HG03045 (cell line): ENCODE data around the gene HCFC1R1.
"Not testable (repeated sequence)": the region's sequence is repeated elsewhere in the genome, so short reads cannot be mapped to it uniquely, and the experiment has no call there.

ENCODE experiments used
- ATAC-seq: cut with Tn5 transposase; IDR thresholded peaks from one replicate; pipeline ENCODE4 v1.9.1; 2021; ENCODE audit warnings: mild to moderate bottlenecking, moderate library complexity; ENCODE audit not compliant: unreplicated experiment

The HCFC1R1 gene, protein sequence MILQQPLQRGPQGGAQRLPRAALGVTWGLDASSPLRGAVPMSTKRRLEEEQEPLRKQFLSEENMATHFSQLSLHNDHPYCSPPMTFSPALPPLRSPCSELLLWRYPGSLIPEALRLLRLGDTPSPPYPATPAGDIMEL

GRCh38 chr16:3023669-3024478 lies at the start of gene HCFC1R1, which contains the start of gene THOC6:
TSS of gene HCFC1R1 (minus strand) at chr16:3023942. CDS start at chr16:3023941, 1 bp downstream.
TSS of gene THOC6 (plus strand) at chr16:3024035. CDS start at chr16:3024327, 292 bp downstream.
- peak; percentile 67 for ATAC-seq

DNA sequence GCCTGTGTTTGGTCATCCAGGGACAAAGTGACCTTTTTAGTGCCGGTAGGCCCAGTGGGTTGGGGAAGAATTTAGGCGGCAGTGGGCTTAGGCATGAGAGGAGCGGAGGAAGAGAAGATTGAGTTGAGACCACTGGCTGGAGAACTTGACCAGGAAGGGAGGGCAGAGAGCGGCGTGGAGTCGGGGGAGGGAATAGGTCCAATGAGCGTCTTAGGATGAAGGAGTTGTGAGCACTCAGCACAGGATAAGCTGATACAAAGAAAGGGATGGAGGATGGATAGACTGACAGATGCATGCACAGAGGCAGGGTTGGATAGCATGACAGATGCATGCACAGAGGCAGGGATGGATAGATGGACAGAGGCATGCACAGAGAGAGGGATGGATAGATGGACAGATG lies 49.7 kb upstream of the HCFC1R1 start:
- no peak for ATAC-seq

- not testable (repeated sequence) for ATAC-seq
Observed at GRCh38 chr16:3072576-3073263, 49.0 kb upstream of the HCFC1R1 start.

- not testable (repeated sequence) for ATAC-seq
Observed at GRCh38 chr16:3072148-3072547, 48.4 kb upstream of the HCFC1R1 start.

GRCh38 chr16:3071655-3072054 lies 47.9 kb upstream of the HCFC1R1 start:
- ATAC-seq = no peak

GRCh38 chr16:3070608-3071111 lies 46.9 kb upstream of the HCFC1R1 start:
- ATAC-seq = no peak

DNA sequence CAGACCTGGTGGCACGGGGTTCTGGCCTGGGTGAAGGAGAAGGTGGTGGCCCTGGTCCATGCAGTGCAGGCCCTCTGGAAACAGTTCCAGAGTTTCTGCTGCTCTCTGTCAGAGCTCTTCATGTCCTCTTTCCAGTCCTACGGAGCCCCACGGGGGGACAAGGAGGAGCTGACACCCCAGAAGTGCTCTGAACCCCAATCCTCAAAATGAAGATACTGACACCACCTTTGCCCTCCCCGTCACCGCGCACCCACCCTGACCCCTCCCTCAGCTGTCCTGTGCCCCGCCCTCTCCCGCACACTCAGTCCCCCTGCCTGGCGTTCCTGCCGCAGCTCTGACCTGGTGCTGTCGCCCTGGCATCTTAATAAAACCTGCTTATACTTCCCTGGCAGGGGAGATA lies 45.4 kb upstream of the HCFC1R1 start:
- not testable (repeated sequence) for ATAC-seq

DNA sequence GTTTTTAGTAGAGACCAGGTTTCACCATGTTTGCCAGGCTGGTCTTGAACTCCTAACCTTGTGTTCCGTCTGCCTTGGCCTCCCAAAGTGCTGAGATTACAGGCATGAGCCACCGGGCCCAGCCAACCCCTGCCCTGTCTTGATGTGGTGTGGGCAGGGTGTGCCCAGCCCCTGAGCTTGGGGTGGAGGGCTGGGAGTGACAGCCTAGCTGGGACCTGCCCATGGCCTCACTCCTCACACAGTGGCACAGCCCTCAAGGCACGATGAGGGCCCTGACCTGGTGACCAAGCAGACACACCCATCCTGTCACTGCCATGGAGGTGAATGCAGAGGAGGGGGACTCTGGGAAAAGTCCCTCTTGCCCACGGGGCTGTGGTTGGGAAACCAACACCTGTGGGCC lies 44.7 kb upstream of the HCFC1R1 start:
- ATAC-seq = no peak

DNA sequence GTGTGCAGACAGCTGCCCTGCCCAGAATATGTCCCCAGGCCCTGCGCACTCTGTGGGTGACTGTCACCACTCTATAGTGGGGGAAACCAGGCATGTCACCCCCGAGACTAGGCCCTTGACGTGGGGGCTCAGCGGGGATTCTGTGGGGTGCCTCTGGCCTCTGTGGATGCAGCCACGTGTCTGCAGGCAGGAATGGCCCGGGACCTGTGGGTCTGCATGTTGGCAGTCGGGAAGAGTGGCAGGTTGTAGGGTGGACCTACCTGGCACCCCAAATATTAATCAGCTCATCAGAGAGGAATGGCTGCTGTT lies 42.7 kb upstream of the HCFC1R1 start:
- no peak for ATAC-seq

GRCh38 chr16:3065742-3066439 lies 42.1 kb upstream of the HCFC1R1 start:
- no peak for ATAC-seq

GRCh38 chr16:3065069-3065741 lies 41.5 kb upstream of the HCFC1R1 start, which contains the start of gene IL32:
TSS of gene IL32 (plus strand) at chr16:3065640. CDS start at chr16:3065812, 172 bp downstream.
- no peak for ATAC-seq

DNA sequence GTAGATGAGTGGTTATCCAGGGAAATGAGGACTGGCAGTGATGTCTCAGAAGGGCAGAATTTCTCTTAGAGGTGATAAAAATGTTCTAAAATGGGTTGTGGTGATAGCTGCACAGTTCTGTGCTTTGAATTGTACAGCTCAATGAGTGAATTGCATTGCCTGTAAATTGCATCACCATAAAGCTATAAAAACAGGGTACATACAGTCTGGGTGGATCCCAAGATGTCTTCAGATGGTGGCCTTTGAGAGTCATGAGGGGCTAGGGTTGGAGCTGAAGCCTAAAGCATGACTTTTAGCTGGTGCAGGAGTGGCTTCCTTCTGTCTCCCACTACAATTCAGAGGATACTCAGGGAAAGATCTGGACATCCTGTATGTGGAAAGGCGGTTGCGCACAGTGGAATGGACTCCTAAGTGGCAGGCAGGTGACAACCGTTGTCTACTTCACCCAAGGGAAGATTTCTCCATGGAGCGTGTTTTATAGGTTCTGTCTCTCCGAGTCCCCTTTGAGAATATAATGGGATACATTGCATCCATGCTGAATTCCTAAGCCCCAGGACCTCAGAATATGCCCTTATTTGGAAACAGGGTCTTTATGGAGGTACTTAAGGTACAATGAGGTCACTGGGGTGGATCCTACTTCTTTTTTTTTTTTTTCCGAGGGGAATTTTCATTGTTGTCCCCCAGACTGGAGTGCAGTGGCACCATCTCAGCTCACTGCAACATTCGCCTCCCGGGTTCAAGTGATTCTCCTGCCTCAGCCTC lies 40.1 kb upstream of the HCFC1R1 start:
- no peak for ATAC-seq

GRCh38 chr16:3062553-3062952 lies 38.8 kb upstream of the HCFC1R1 start:
- no peak for ATAC-seq

DNA sequence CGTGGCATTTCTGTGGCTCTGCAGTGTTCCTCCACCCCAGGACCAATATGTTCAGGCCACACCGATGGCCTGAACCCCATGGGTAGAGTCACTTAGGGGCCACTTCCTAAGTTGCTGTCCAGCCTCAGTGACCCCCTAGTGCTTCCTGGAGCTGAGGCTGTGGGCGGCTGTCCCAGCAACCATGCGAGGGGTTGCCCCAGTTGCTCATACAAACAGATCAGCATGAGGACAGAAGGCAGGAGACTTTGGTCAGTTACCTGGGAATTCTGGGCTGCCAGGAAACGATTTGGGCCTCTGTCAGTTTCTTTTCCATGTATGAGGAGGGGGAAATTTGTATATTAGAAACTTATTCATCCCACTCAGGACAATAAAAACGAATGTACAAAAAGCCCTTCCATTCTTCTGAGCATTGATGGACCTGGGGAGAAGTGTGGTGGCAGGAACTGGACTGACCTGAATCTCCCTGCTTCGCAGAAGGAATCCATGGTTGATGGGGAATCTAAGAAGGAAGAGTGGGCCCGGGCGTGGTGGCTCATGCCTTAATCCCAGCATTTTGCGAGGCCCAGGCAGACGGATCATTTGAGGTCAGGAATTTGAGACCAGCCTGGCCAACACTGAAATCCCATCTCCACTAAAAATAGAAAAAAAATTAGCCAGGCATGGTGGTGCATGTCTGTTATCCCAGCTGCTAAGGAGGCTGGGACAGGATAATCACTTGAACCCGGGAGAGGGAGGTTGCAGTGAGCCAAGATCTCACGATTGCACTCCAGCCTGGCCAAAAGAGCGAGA lies 36.8 kb upstream of the HCFC1R1 start:
- no peak for ATAC-seq

GRCh38 chr16:3059723-3060242 lies 36.0 kb upstream of the HCFC1R1 start:
- no peak for ATAC-seq

DNA sequence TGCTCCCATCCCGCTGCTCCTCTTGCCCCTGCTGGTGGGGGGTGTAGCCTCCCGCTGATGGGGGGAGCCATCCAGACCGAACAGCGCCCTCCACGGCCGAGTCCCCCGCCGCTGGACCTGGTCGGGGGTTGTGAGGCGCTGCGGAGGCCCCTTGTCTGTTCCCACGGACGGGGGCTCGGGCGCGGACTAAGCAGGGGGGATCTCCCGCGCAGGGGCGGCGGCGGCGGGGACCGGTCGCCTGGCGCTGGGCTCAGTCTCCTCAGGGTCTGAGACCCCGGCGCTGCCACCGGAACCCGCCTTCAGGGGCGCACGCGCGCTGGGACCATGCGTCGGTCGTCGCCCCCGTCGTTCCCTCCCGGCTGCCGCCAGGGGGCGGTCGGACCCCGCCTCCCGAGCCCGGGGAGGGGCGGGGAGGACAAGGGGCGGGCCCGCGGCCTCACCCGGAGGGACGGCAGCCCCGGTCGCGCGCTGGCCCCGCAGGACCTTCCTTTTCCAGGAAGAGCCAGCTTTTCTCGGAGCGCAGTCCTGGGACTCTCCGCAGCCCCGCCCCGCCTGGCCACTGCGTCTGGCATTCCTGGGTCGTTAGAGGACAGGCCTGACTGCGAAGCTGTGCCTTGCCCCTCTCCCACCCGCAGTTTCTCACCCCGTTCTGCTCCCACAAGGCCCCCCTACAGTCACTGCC lies 35.4 kb upstream of the HCFC1R1 start:
- ATAC-seq = peak; percentile 58

DNA sequence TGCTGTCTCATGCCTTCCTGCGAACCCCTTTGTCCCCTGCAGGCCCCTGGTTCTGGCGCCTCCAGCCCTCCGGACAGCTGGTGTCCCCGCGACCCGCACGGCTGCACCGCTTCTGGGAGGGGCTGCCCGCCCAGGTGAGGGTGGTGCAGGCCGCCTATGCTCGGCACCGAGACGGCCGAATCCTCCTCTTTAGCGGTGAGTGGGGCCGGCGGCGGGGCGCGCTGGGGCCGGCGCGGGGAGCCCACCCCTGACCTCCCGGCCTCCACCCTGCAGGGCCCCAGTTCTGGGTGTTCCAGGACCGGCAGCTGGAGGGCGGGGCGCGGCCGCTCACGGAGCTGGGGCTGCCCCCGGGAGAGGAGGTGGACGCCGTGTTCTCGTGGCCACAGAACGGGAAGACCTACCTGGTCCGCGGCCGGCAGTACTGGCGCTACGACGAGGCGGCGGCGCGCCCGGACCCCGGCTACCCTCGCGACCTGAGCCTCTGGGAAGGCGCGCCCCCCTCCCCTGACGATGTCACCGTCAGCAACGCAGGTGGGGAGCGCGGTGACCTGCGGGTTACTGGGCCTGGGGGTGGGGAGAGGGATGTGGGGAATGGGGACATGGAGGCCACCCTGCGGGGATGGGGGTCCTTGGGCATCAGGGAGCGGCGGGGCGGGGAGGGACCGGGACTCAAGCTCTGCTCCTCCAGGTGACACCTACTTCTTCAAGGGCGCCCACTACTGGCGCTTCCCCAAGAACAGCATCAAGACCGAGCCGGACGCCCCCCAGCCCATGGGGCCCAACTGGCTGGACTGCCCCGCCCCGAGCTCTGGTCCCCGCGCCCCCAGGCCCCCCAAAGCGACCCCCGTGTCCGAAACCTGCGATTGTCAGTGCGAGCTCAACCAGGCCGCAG lies 34.6 kb upstream of the HCFC1R1 start:
- ATAC-seq = peak; percentile 8
